Stimulated activated CD4-positive, alpha-beta T cell treated with anti-CD3 and anti-CD28 coated beads, TNF-alpha, amount 100 ng/mL, for 4 hours (primary cell): ENCODE results near the gene MOCS3.
"Not testable (repeated sequence)": the region's sequence is repeated elsewhere in the genome, so short reads cannot be mapped to it uniquely, and the experiment has no call there.

Experiments used
- DNase-seq, 3 experiments: peaks; one replicate each; pipeline ENCODE4 v3.0.0-alpha.2; 2020; ENCODE audit warnings: low read depth in 3 of 3

Gene MOCS3

GRCh38 chr20:50932016-50932485 lies 26.6 kb upstream of the MOCS3 start:
- no peak for DNase-seq

- DNase-seq = no peak
Measured at GRCh38 chr20:50932691-50933280, 25.8 kb upstream of the MOCS3 start.

- no peak for DNase-seq
Measured at GRCh38 chr20:50933589-50933988, 25.0 kb upstream of the MOCS3 start.

GRCh38 chr20:50943069-50943468 lies 15.5 kb upstream of the MOCS3 start:
- no peak for DNase-seq

- DNase-seq = no peak
Measured at GRCh38 chr20:50948132-50948785, 10.4 kb upstream of the MOCS3 start.

- DNase-seq = no peak
Measured at GRCh38 chr20:50953196-50953595, 5.4 kb upstream of the MOCS3 start.

- DNase-seq = no peak
Measured at GRCh38 chr20:50953821-50954220, 4.8 kb upstream of the MOCS3 start.

GRCh38 chr20:50957276-50957675 lies 1.3 kb upstream of the MOCS3 start:
- DNase-seq = no peak

GRCh38 chr20:50957798-50958614 lies 612 bp upstream of the MOCS3 start, which contains the start of gene DPM1:
Gene DPM1 (minus strand): TSS chr20:50958532. CDS start chr20:50958523, 9 bp downstream.
- peak; percentile 70 to 76 (median 73) for DNase-seq

- no peak for DNase-seq
Measured at GRCh38 chr20:50959543-50960126, 1.0 kb downstream of the MOCS3 start.

- DNase-seq = no peak
Measured at GRCh38 chr20:50967586-50967985, 9.0 kb downstream of the MOCS3 start.

GRCh38 chr20:50968289-50968688 lies 9.7 kb downstream of the MOCS3 start:
- no peak for DNase-seq

GRCh38 chr20:50969435-50969834 lies 10.8 kb downstream of the MOCS3 start:
- no peak for DNase-seq

- no peak for DNase-seq
Measured at GRCh38 chr20:50969912-50970311, 11.3 kb downstream of the MOCS3 start.

- DNase-seq = no peak
Measured at GRCh38 chr20:50975701-50976330, 17.2 kb downstream of the MOCS3 start.

GRCh38 chr20:50977066-50978021 lies 18.7 kb downstream of the MOCS3 start:
- DNase-seq = no peak

- DNase-seq = not testable (repeated sequence)
Measured at GRCh38 chr20:50978533-50978932, 19.9 kb downstream of the MOCS3 start.

- DNase-seq = no peak
Measured at GRCh38 chr20:50980071-50980681, 21.6 kb downstream of the MOCS3 start.

- peak; percentile 15 to 37 (median 35) for DNase-seq
Measured at GRCh38 chr20:50980851-50981713, 22.5 kb downstream of the MOCS3 start.
